HG03469 (cell line): ENCODE results near the gene NPTX1.

Experiments
- ATAC-seq: cut with Tn5 transposase; IDR thresholded peaks from one replicate; pipeline ENCODE4 v1.9.1; 2021; ENCODE audit warnings: mild to moderate bottlenecking, moderate library complexity, moderate number of reproducible peaks; ENCODE audit not compliant: unreplicated experiment

The NPTX1 gene

DNA sequence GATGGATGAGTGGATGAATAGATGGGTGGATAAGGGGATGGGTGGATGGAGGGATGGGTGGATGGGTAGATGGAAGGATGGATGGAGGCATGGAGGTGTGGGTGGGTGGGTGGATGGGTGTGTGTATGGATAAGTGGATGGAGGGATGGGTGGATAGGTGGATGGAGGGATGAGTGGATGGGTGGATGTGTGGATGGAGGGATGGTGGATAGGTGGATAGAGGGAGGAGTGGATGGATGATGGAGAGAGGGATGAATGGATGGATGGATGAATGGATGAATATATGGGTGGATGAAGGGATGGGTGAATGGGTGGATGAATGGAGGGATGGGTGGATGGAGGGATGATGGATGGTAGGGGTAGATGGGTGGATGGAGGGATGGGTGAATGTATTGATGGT is 27.5 kb upstream of the NPTX1 start:
- no peak for ATAC-seq

DNA sequence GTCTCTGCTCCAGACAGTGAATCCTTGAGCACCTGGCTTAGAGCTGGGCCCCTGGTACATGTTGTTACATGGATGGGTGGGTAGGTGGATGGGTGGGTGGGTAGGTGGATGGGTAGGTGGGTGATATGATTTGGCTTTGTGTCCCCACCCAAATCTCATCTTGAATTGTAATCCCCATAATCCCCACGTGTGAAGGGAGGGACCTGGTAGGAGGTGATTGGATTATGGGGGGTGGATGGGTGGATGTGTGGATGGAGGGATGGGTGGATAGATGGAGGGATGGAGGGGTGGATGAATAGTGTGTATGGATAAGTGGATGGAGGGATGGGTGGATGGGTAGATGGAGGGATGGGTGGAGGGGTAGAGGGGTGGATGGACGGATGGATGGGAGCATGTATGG is 26.6 kb upstream of the NPTX1 start:
- ATAC-seq, result no peak

DNA sequence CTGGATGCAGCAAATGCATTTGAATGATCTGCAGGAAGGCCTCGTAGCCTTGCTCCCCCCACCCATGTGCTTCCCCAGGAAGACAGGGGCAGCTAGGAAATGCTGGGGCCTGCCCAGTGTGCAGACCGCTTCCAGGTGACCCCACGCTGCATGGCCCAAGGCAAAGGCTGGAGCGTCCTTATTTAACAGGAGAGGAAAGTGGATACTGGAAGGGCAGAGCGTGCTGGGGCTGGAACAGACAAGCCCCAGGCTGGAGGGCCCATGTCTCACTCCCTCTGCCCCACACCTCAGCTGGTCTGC is 26.1 kb upstream of the NPTX1 start:
- no peak for ATAC-seq

DNA sequence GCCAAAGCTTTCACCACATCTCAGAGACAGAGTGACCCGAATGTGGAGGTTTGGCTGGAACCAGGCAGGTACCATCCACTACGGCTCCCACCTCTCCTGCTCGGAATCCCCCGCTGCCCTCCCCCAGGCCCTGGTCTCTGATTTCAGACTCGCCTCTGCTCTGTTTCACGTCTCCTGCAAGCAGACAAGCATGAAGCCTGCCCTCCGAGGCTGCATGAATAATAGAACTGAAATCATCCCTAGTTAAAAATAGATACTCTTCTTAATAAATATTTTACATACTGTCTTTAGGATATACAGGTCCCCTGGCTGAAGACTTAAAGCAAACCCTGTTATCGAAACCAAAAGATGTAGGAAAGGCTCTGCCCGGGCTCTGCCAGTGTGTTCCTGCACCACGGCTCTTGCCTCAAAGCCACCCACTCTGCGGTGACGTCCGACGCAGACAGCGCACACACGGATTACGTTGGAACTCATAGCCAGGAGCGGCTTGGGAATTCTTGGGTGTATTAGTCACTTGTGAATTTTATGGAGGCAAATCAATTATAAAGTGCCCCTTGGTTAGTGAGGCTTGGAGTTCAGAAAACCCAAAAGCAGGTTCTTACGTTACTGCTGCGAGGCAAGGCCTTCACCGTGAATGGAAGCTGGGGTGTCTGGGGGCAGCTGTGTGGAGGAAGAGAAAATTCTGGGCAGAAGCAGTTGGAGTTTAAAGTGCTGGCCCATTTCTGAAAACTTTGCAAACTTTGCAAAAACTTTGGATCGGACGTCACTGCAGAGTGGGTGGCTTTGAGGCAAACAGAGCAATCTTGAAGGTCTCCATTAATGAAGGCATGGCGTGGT is 25.6 kb upstream of the NPTX1 start:
- ATAC-seq, result no peak

DNA sequence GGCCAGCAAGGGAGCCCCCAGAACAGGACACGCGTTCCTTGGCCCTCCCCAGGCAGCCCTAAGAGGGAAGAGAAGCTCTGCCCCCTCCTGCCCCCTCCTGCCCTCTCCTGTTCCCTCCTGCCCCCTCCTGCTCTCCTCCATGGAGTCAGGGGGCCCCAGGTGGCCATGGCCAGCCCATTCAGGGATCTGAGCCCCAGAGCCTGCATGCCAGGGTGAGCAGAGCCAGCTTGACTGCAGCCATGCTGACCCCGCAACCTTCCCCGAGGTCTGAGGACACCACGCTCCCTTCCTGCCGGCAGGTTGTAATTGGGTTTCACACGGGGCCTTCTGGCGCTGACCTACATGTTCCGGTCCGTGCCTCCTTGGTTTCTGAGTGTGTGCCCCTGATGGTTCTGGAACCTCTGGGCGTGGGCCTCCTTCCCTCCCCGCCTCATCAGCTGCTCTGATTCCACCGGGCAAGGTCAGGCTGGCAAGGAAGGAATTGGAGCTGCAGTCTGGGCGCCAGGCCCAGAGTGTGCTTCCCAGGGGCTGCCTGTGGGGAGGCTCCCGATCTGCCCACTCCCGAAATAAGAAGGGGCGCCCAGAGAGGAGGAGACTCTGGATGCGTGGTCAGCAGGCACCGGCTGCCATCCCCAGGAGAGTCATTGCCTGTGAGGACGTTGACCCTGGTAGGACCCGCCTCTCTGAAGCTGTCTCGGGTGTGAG is 23.7 kb upstream of the NPTX1 start:
- ATAC-seq, result no peak

DNA sequence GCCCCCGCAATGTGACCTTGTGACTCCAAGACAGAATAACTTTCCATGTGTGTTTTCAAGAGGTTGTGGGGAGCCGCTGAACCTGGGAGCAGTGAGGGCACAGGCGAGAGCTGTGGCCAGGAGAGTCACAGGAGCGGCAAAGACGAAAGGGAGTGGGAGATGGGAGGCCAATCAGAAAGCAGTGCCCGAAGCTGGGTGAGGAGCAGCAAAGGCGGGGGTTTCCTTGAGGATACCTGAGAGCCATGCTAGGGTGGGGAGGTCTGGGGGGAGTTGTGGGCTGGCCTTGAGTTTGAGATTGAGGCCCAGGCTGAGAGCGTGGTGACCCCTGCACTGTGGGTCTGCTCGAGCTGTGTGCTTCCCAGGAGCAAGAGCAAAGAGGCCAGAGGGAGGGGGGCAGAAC is 23.2 kb upstream of the NPTX1 start:
- ATAC-seq, result no peak

DNA sequence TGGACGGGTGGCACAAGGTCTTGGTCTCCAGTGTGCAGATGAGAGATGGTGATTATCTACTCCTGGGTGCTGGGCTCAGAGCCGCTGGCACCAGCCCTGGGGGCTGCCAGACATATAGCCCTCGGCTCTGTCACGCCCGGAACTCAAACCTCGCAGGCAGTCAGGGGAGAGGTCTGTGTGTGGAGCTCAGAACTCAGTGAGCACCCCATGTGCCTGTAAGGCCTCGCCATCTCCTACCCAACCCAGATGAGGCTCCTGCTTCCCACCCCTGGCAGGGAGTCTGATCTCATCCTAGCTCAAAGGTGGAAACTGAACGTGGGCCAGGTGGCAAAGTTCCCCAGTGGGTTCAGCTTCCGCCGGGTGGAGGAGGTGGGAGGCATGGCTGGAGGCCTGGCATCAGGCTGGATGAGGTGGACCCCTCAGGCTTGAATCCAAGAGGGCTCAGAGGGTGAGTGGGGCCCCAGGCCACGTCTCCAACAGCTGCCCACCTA is 22.6 kb upstream of the NPTX1 start:
- ATAC-seq, result no peak

DNA sequence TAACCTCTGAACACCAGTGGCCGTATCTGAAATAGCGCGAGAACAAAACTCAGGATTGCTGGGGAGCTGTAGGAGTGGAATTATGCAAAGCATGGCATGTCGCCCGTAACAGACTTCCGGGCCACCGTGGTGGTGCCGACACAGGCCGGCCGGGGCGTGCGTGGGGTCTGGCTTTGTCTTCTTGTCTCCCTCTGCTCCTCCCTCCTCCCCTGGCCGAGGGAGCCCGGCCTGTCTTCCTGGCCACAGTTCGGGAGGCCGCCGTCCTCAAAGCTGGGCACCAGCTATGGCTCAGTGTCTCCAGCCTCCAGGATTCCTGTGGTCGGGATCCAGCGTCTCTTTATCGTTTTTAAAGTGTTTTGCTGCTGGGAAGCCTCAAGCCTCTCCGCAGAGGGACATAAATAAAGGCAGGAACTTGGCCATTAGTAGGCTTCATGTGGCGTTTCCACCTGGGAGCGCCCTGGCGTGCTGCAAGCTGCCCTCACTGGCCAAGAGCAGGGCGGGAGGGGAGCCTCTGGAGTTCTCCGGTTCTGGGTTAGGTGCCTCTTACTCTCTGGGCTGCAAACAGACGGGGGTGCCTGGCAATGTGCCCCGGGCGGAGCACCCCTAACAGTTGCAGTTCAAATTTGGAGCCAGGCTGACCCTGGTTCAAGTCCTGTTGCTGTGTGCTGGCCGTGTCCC is 22.0 kb upstream of the NPTX1 start:
- ATAC-seq, result no peak

DNA sequence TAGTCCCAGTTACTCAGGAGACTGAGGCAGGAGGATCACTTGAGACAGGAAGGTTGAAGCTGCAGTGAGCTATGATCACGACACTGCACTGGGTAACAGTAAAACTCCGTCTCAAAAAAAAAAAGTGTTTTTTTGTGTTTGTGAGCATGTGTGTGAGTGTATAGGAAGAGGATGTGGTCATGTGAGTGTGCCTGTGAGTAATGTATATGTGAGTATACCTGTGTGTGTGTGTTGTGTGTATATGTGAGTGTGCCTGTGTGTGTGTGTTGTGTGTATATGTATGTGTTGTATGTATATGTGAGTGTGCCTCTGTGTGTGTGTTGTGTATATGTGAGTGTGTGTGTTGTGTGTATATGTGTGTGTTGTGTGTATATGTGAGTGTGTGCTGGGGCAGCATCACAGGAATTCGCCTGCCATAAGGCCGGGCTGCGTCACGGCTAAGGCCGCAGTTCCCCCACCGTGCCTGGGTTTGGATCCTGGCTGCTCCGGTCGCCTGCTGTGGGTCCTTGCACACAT is 21.4 kb upstream of the NPTX1 start:
- no peak for ATAC-seq

DNA sequence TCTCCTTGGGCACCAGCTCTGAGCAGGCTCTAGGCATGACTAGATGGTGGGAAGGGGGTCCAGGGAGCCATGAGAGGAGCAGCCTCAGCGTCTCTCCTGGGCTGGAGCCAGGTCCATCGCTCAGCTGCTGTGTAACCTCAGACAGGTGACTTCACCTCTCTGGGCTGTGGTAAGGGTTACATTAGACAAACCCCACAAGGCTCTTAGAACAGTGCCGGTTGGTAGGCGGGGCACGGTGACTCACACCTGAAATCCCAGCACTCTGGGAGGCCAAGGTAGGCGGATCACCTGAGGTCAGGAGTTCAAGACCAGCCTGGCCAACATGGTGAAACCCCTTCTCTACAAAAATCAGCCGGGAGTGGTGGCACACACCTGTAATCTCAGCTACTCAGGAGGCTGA is 18.1 kb upstream of the NPTX1 start:
- no peak for ATAC-seq

DNA sequence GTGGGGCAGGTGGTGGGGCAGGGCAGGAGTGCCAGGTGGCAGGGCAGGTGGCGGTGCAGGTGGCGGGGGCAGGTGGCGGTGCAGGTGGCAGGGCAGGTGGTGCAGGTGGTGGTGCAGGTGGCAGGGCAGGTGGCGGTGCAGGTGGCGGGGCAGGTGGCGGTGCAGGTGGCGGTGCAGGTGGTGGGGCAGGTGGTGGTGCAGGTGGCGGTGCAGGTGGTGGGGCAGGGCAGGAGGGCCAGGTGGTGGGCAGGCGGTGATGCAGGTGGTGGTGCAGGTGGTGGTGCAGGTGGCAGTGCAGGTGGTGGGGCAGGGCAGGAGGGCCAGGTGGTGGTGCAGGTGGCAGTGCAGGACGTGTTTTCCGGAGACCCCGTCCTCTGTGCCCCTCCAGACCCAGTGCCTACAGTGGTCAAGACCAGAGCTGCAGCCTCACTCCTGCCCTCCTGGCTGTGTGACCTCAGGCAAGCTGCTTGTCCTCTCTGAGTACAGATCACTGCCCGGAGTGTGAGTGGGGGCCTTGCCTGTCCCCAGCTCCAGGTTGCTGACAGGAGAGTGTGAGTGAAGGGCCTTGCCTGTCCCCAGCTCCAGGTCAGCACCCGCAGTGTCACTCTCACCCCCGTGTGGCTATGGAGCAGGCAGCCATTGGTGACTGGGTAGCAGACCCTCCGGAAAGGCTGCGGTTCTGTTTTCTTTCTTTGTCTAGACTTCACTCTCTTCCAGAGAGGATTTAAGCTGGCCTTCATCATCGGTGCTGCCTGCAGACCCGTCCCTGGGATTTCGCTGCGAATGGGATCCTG is 16.1 kb upstream of the NPTX1 start:
- ATAC-seq, result no peak

DNA sequence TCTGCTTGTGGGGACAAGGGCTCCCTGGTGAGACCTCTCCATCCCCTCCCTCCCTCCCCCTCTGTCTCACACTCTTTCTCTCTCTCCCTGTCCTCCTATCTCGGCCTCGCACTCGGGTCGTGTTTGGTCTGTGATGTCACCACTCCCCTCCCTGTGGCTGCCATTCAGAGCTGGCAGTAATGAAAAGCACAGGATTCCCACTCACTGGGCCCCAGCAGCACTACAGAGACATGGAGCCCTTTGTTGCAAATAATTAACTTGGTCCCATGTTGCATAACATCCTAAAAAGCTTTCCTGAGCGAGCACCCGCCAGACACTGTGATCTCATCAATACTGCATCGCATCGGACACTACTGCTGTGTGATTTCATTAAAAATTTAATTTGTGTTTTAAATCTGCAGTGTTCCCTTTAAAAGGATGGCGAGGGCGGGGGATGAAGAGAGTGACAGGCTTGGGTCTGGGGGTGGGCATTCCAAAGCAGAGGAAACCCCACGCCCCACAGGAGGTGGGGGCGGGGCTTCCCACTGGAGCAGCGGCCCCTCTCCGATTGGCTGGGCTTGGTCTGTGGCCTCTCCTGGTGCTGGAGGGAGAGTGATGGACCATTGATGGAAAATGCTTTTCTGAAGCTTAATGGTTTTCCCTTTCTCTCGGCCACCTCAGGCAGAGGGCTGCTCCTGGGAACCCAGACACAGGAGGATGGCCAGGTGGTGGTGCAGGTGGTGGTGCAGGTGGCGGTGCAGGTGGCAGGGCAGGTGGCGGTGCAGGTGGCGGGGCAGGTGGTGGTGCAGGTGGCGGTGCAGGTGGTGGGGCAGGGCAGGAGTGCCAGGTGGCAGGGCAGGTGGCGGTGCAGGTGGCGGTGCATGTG is 15.3 kb upstream of the NPTX1 start:
- ATAC-seq, result no peak

DNA sequence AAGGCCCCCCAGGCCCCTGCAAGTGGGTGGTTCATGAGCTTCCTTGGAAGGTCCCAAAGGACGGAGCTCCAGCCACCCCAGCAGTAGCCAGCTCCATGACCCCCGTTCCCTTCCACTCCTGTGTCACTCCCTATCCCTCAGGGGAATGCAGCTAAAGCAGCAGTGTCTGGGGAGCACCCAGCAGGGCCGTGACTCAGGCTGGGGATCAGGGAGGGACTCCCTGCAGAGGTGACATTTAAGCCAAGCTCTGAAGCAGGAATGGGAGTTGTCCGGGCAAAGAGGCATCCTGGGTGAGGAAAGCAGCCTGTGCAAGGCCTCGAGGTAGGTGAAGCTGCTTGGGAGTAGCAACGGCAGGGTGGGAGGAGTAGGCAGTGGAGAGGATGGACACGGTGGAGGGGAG is 11.1 kb upstream of the NPTX1 start:
- ATAC-seq, result no peak

DNA sequence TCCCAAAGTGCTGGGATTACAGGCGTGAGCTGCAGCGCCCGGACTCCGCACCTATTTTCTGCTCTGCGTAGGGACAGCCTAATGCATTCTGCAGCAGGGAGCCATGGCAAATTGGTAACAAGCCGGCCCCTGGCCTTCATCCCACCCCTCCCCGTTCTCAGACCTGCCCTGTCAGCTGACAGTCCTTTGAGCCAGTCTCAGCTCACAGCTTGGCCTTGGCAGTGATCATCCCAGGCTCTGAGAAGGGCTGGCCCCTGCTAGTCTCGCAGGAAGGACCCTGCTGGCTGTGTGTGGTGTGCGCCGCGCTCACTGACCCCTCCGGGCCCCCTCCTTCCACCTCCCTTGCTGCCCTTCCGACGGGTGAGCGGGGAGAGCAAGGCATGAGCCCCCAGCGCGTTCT is 10.3 kb upstream of the NPTX1 start:
- ATAC-seq, result no peak

DNA sequence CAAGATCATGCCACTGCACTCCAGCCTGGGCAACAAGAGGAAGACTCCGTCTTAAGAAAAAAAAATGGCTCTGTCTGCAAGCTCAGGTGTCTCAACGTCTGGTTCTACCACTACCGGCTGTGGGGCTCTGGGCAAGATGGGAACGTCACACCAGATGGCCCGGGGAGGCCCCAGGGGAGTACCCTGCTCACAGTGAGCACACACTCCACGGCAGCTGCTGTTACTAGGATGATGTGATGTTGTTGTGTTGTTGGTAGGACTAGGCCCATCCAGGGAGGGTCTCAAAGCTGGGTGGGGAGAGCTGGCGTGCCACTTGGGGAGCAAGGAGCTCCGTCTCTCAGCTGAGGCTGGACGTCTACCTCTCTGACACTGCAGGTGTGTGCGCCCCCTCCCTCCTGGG is 9.4 kb upstream of the NPTX1 start:
- ATAC-seq, result no peak

DNA sequence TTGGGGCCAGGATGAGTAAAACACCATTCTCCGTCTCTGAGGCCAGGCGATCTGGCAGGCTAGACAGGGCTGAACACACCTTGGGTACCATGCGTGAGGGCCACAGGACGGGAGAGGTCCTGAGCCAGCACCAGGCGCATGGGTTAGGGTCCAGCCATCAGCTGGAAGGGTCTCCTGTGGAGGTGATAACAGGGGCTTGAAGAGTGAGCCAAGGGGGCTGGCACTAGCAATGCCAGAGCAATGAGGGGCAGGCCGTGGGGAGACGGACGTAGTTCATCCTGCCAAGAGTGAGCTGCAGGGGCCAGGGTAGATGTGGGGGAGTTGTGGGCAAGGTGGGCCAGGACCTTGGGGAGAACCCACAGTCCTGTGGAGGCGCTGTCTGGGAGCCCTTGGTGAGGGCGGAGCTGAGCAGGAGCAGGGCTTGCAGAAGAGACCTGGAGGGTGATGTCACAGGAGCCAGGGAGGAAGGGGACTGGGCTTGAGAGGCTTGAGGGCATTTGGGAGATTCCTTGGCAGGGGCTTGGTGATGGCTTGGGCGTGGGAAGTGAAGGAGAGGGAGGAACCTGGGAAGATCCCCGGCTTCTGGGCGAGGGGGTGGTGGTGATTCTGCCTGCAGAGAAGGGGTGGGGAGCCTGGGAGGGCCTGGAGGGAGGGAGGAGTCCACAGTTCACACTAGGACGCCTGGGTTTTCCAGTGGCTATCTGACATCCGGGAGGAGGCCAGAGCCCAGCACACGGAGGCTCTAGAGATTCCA is 6.3 kb upstream of the NPTX1 start:
- no peak for ATAC-seq

DNA sequence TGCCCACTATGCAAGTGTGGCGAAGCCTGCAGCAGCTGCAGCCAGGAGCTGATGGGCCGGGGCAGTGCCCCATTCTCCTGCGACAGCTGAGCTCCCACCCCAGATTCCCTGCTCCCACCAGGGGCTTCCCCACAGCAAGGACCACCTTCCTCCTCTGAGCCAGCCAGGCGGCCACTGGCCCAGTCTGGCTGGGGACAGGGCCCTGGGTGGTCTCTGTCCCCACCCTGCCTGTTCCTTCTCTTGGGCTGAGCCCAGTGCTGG is 5.6 kb upstream of the NPTX1 start:
- no peak for ATAC-seq

DNA sequence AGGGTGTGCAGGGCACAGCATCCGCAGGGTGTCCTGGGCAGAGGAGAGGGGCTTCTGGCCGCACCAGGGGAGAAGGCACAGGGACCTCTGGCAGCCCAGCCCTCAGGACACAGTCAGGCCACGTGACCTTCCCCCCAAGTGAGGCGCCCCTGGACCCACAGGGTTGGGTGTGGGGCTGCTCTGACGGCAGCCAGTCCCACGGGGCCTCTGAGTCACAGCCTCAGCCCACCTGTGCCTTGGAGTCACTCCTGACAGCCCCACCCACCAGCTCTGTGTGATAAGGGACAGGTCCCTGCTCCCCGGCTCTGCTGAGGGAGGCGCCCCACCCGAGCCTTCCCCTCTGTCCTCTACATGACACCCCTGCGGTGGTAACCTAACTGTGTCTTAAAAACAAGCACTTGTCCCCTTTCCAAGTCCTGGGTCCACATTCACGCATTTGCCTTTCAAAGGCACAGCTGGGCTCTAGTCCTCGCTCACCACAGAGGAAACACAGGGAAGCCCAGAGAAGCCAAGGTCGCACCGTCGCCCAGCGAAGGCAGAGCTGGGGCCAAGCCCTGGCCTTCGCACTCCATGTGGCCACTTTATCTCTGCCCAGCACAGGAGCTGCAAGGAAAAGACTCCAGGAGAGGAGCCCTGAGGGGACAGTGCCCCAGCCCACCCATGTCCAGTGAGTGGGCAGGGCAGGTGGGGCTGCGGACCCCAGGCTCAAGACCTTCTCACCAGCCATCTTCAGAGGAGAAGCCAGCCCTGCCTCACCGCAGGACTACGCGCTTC is 5.1 kb upstream of the NPTX1 start:
- no peak for ATAC-seq

DNA sequence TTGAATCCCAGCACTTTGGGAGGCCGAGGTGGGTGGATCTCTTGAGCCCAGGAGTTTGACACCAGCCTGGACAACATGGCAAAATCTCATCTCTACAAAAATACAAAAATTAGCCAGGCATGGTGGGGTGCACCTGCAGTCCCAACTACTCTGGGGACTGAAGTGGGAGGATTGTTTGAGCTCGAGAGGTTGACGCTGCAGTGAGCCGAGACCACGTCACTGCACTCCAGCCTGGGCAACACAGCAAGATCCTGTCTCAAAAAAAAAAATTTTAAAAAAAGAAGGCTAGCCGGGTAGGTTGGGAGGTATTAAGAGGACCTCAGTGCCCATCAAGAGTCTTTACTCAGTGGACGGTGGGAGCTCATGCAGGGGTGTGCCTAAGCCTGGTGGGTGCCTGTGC is 3.8 kb upstream of the NPTX1 start:
- no peak for ATAC-seq
